GM13976 (cell line): ENCODE results near the gene PYROXD2.

Experiments
- DNase-seq: peaks from one replicate; pipeline ENCODE4 v3.0.0; 2012; ENCODE audit warnings: low spot score
- in situ Hi-C: fragments of 300-500 bp; cut with MboI; formaldehyde crosslinking; loops from one replicate; pipeline ENCODE4 v1.12.0; 2022; ENCODE audit warnings: low sequenced_read_pairs, mixed read lengths, inconsistent platforms; ENCODE audit not compliant: unreplicated experiment
- TF ChIP-seq, protein P1 (sequence below): IDR thresholded peaks from 2 replicates; pipeline ENCODE4 v1.5.1; 2012; ENCODE audit warnings: borderline replicate concordance, mild to moderate bottlenecking; ENCODE audit not compliant: insufficient read depth; ENCODE audit errors: extremely low read depth, missing control alignments, control extremely low read depth

Gene PYROXD2

DNA sequence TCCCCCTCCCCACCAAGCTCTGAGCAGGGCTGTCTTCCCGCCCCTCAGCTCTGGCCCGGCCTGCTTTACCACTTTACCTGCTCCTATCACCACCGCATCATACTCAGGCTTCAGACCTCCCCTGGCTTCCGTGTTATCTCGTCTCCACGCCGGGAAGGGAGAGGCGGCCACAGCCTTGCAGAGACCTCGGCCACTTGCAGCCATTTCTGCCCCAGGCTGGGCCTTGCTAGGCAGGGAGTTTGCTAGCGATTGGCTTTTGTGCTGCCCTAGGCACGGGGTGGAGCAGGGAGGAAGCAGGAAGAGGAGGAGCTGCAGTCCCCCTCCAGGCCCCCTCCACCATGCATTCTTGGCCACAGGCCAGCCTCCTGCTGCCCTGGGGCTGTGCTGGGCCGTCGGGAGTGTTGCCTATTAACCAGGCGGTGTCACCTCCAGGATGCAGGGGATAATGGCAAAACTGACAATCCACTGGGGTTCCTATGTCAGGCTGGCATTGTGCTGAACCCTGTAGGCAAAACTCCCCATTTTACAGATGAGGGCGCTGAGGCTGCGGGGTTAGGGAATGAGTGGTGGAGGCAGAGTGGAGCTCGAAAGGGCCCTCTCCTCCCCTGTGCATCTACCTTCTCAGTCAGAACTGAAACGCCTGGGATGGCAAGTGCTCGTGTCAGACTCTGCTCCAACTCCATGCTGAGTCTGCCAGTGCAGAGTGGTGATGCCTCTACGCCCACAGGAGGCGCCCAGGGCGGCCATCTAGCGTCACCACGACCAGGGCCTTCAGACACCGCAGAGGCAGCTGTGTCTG, at the start of gene PYROXD2:
TSS of gene PYROXD2 (minus strand) at position 251 of the 799 bp plus-strand sequence. CDS start at position 204, 47 bp downstream.
- peak; percentile 74 for DNase-seq
- in situ Hi-C loops, result no loop called here
- TF ChIP-seq, protein P1, sequence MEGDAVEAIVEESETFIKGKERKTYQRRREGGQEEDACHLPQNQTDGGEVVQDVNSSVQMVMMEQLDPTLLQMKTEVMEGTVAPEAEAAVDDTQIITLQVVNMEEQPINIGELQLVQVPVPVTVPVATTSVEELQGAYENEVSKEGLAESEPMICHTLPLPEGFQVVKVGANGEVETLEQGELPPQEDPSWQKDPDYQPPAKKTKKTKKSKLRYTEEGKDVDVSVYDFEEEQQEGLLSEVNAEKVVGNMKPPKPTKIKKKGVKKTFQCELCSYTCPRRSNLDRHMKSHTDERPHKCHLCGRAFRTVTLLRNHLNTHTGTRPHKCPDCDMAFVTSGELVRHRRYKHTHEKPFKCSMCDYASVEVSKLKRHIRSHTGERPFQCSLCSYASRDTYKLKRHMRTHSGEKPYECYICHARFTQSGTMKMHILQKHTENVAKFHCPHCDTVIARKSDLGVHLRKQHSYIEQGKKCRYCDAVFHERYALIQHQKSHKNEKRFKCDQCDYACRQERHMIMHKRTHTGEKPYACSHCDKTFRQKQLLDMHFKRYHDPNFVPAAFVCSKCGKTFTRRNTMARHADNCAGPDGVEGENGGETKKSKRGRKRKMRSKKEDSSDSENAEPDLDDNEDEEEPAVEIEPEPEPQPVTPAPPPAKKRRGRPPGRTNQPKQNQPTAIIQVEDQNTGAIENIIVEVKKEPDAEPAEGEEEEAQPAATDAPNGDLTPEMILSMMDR, result no peak

DNA sequence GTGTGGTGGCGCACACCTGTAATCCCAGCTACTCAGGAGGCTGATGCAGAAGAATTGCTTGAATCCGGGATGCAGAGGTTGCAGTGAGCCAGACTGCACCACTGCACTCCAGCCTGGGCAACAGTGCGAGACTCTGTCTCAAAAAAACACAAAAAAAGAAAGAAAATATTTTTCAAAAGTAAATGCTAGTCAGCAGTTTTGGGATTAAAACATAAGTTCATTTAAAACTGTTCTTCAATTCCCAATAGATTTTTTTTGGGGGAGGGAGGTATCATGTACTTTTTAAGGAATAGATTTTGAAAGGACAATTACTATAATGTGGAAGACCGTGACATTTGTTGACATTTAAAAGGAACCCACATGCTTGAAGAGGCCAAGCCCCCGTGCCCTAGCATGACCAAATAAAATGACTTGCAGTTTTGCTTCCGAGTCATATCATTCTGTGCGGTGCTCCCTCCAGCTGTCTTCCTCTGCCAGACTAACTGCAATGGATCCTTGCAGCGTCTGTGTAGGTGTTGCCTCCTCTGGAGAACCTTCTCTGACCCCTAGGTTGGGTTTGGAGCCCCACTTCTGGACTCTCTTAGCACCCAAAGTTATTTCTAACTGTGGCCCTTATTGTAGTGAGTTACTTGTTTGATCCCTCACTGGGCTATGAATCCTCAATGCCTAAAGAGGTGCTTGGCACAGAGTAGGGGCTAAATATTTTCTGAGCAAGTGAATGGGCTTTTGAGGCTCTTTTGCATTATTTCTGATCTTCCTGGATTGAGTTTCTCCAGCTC, 49.2 kb upstream of the PYROXD2 start:
- in situ Hi-C loops, result loop anchor here (25.0 kb wide), 2 partner anchors 573 to 773 kb away; partner anchors contain the start of gene HPSE2
- no peak for DNase-seq
- TF ChIP-seq, protein P1, result no peak

DNA sequence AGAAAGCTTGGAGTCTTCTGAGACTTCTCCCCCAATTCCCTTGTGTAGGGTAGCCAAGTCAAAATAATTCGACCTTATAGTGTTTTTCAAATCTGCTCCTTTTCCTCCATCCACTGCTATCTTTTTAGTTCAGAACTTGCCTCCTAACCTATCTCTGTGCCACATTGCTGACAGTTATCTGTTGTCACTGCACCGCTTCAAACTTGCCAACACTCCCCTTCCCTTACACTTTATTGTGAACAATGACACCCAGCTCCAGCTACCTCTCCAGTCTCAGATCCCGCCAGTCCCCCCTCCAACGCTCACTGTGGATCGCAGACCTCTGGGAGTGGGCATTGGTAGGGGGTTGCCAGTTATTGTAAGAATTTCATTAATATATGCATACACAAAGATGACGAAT, 48.0 kb upstream of the PYROXD2 start:
- no peak for DNase-seq
- TF ChIP-seq, protein P1, result no peak
- in situ Hi-C loops, result loop anchor here (25.0 kb wide), 2 partner anchors 574 to 774 kb away; partner anchors contain the start of gene HPSE2

DNA sequence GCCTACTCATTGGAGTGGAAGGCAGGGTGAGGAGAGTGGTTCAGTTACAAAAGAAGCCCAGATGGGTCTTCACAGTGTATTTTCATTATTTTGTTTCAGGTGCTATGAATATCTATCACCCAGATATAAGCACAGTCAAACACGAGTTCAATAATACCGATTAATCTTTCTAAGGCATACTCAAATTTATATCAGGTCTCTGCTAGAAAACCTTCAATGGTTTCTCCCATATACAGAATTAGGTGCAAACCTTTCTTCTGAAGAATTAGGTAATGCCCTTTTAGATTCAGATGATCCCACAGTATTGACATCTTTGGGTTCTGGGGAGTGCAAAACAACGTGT, 46.5 kb upstream of the PYROXD2 start:
- DNase-seq, result no peak
- in situ Hi-C loops, result loop anchor here (25.0 kb wide), 2 partner anchors 576 to 776 kb away; partner anchors contain the start of gene HPSE2
- TF ChIP-seq, protein P1, result no peak

DNA sequence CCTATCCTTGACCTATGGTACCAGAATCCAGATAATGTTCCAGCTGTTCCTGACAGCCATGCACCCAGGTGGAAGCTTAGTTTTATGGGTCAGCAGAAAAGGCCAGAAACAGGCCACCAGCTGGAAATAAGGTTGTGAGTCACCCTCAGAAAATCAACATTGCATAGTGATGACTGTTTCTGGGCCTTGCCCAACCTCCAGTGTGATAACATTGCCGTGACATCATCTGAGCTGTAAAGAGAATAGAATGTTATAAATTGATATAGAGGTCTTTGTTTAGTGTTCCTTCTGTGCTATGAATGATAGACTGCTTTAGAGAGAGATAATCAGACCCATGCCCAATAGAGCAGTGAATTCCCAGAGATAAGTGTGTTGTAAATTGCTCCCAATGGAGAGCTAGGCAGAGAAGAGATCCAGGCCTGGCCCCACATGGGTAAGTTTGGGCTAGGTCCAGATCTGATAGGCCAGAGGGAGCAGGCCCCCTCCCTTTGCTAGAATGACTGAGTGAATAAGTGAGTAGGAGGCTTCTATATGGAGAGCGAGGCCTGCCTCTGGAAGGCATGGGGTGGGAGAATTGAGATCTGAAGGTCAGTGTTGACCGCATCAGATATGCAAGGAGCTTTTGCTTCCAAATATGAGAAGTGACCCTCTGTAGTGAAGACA, 46.0 kb upstream of the PYROXD2 start:
- TF ChIP-seq, protein P1, result no peak
- DNase-seq, result no peak
- in situ Hi-C loops, result loop anchor here (25.0 kb wide), 2 partner anchors 576 to 776 kb away; partner anchors contain the start of gene HPSE2

DNA sequence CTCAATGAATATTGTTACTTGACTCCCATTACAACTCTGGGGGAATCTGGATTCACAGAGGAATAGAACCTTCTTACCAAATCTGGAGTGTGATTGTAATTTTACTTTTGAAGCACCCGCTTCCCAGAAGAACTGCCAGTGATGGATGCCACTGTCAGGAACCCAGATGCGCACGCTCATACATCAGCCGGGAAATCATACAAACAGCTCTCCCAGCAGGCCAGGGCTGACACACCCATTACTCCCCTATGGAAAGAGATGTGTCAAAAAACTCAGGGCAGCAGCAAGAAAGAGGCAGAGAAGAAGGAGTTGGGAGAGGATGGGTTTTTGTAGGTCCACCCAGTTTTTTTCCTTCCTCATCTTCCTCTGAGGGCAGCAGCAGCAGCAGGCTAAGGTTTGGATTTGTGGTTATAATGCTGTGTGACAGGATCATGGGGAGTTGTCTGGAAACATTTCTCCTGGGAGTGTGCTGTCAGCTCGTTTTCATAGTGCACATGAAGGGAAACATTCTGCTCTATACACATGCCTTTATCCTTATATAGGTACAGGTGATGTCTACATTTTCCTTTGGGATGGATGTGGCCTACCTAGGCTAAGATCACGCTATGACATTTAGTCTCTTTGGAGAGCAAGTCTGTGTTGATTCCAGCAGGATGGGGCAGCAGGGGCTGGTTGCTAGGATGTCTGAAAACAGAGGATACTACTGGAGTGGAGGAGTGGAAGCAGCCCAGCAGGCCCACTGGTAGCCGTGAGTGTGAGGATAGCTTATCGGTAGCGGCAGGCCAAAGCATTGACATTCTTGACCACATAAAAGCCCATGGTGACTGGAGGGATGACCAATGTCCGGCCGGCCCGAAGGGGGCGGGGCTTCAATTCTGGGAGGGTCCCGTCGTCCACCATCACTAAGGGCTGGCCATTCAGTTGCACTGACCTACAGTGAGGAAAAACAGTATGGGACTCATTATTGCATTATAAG, 44.1 kb upstream of the PYROXD2 start:
- DNase-seq, result no peak
- in situ Hi-C loops, result loop anchor here (25.0 kb wide), 2 partner anchors 578 to 778 kb away; partner anchors contain the start of gene HPSE2
- TF ChIP-seq, protein P1, result no peak
